IMR-90 (cell line): Measurements from ENCODE around the gene ZKSCAN1.

ENCODE experiments used
- CHD1 ChIP-seq: IDR thresholded peaks from 2 replicates; pipeline ENCODE4 v1.6.1; 2012; ENCODE audit warnings: low read depth, low read length, improper control_type of control experiment
- CTCF ChIP-seq: conservative IDR thresholded peaks from 2 replicates; pipeline ENCODE4 v1.5.1; 2012; ENCODE audit warnings: mild to moderate bottlenecking, low read depth, low read length, improper control_type of control experiment
- MAFK ChIP-seq: IDR thresholded peaks from 2 replicates; pipeline ENCODE4 v1.6.1; 2012; ENCODE audit warnings: low read depth, low read length, improper control_type of control experiment
- NFE2L2 ChIP-seq: fragments of 150-350 bp; IDR thresholded peaks from 2 replicates; pipeline ENCODE4 v1.6.1; 2016; ENCODE audit warnings: low read depth, mild to moderate bottlenecking, low read length
- POLR2A ChIP-seq: IDR thresholded peaks from 2 replicates; pipeline ENCODE4 v1.6.1; 2012; ENCODE audit warnings: mild to moderate bottlenecking, low read depth, low read length

- TF ChIP-seq CTCF: no peak
- TF ChIP-seq CHD1: no peak
- no peak for TF ChIP-seq POLR2A
- TF ChIP-seq NFE2L2: no peak
- no peak for TF ChIP-seq MAFK
These were observed 17.8 kb upstream of the ZKSCAN1 start for GRCh38 chr7:99997545-99998137.
